PC-9 (cell line): ENCODE results near the gene TCP10L. TPM values are rescaled to one million over a fixed set of nuclear protein-coding genes. Genes with fewer than 3 reads are reported as not detected.

Source experiments
- BruUV-seq: library from RNA; stranded (reverse); fragments of 400-500 nt; replicated peaks from 2 replicates; lab custom pipeline; 2021; lab: Mats Ljungman, UMichigan
- CTCF ChIA-PET: fragments of 300-600 bp; sonication (Branson Sonifier 250); formaldehyde crosslinking; loops from one replicate; lab custom pipeline; 2022; ENCODE audit warnings: antibody characterized with exemption; lab: Charles Lee
- POLR2A ChIA-PET: fragments of 300-600 bp; sonication (Branson Sonifier 250); formaldehyde crosslinking; loops from one replicate; lab custom pipeline; 2022; ENCODE audit warnings: antibody characterized with exemption; ENCODE audit not compliant: unreplicated experiment; lab: Charles Lee
- DNase-seq, 2 experiments: peaks; one replicate each; pipeline versions ENCODE4 v3.0.0 to v3.0.0-alpha.2; 2015 to 2022; ENCODE audit warnings: mixed read lengths in 1 of 2
- H2AFZ ChIP-seq: fragments of 200-600 bp; sonication (generic); 2 replicates; pipeline ENCODE4 v1.8.1; 2017; ENCODE audit warnings: antibody characterized with exemption
- H3F3A ChIP-seq: fragments of 200-600 bp; sonication (generic); 2 replicates; pipeline ENCODE4 v1.8.1; 2017; ENCODE audit warnings: antibody characterized with exemption, mild to moderate bottlenecking, low read depth; ENCODE audit not compliant: insufficient read depth
- H3K27ac ChIP-seq: fragments of 200-600 bp; sonication (generic); 2 replicates; pipeline ENCODE4 v1.6.1; 2016; ENCODE audit warnings: mixed run types
- H3K27me3 ChIP-seq: fragments of 200-600 bp; sonication (generic); 2 replicates; pipeline ENCODE4 v1.6.1; 2016; ENCODE audit warnings: low read depth, mixed run types; ENCODE audit not compliant: insufficient read depth
- H3K36me3 ChIP-seq: fragments of 200-600 bp; sonication (generic); 2 replicates; pipeline ENCODE4 v1.6.1; 2016; ENCODE audit warnings: low read depth, mixed run types
- H3K4me1 ChIP-seq: fragments of 200-600 bp; sonication (generic); replicated peaks from 2 replicates; pipeline ENCODE4 v1.6.1; 2016; ENCODE audit warnings: mixed run types; ENCODE audit not compliant: insufficient read depth
- H3K4me2 ChIP-seq: fragments of 200-600 bp; sonication (generic); 2 replicates; pipeline ENCODE4 v1.6.1; 2017; ENCODE audit warnings: mixed run types
- H3K4me3 ChIP-seq: fragments of 200-600 bp; sonication (generic); 2 replicates; pipeline ENCODE4 v1.6.1; 2016; ENCODE audit warnings: mixed run types
- H3K79me2 ChIP-seq: fragments of 200-600 bp; sonication (generic); 2 replicates; pipeline ENCODE4 v1.6.1; 2017; ENCODE audit warnings: low read depth, mixed run types
- H3K9me2 ChIP-seq: fragments of 200-600 bp; sonication (generic); 2 replicates; pipeline ENCODE4 v1.8.1; 2017; ENCODE audit warnings: mild to moderate bottlenecking; ENCODE audit not compliant: insufficient read depth
- H3K9me3 ChIP-seq: fragments of 200-600 bp; sonication (generic); 2 replicates; pipeline ENCODE4 v1.8.1; 2016; ENCODE audit warnings: low read depth; ENCODE audit not compliant: insufficient read depth
- H4K20me1 ChIP-seq: fragments of 200-600 bp; sonication (generic); 2 replicates; pipeline ENCODE4 v1.8.1; 2017; ENCODE audit not compliant: insufficient read depth
- CTCF ChIP-seq: fragments of 200-600 bp; sonication (generic); conservative IDR thresholded peaks from 2 replicates; pipeline ENCODE4 v1.6.1; 2017; ENCODE audit warnings: mixed run types, antibody characterized with exemption, mild to moderate bottlenecking, moderate library complexity
- EZH2 ChIP-seq: fragments of 200-600 bp; sonication (generic); IDR thresholded peaks from 2 replicates; pipeline ENCODE4 v1.8.0; 2017; ENCODE audit warnings: antibody characterized with exemption, low read depth
- intact Hi-C: fragments of 100-400 bp; cut with micrococcal nuclease; formaldehyde crosslinking; loops from one replicate; pipeline ENCODE4 v1.10.0; 2022; ENCODE audit not compliant: unreplicated experiment
- total RNA-seq: library from RNA; stranded (reverse); gene quantifications from 2 replicates; pipeline ENCODE4 v1.2.3, GENCODE V29; 2021

The TCP10L gene
- total RNA-seq, 1 experiment from 2014 or later = 0.68 TPM

DNA sequence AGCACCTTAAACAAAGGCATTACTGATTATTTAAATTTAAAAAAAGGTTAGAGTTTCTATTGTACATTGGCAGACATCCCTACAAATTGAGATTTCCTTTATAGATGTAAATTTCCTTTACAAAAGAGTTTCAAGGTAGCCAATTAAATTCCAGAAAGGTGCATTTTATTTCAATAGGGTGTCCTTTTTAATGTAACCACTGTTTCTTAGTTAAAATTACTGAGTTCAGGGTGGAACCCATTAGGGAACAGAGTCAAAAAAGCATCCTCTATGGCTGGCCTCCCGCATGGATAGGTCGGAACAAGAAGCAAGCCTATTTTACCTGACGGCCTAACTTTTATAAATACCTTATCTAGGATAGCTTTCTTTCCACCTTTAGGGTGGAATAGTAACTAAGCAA lies 24.4 kb downstream of the TCP10L start:
- CTCF ChIA-PET = no interaction called here

DNA sequence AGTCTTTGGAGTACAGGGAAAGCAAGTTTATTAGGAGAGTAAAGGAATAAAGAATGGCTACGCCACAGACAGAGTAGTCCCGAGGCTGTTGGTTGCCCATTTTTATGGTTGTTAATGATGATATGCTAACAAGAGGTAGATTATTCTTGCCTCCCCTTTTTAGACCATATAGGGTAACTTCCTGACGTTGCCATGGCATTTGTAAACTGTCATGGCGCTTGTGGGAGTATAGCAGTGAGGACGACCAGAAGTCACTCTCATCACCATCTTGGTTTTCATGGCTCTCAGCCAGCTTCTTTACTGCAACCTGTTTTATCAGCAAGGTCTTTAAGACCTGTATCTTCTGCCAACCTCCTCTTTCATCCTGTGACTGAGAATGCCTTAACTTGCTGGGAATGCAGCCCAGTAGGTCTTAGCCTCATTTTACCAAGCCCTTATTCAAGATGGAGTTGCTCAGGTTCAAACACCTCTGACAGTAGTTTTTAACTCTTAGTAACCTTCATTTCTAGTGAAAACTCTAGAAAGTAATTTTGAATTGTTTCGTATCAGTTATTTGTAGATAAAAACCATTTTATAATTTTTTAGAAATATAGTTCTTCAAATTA lies 26.2 kb downstream of the TCP10L start:
- POLR2A ChIA-PET = no interaction called here
- H3K4me1 ChIP-seq = no peaks in the 10 kb centered on the region
- H3K36me3 ChIP-seq = no peaks in the 10 kb centered on the region
- H3K4me3 ChIP-seq = no peak overlapping the region
- H3K9me3 ChIP-seq = no peaks in the 10 kb centered on the region
- DNase-seq = no peak
- no peaks in the 10 kb centered on the region for H3K27me3 ChIP-seq
- no peaks in the 10 kb centered on the region for H3F3A ChIP-seq
- CTCF ChIA-PET = no interaction called here
- no peak overlapping the region for H2AFZ ChIP-seq
- TF ChIP-seq EZH2 (no peak), CTCF (no peak)
- no peaks in the 10 kb centered on the region for H3K9me2 ChIP-seq
- no peaks in the 10 kb centered on the region for H4K20me1 ChIP-seq
- no peak overlapping the region for H3K27ac ChIP-seq
- no peaks in the 10 kb centered on the region for H3K79me2 ChIP-seq
- BruUV-seq = no TSS peak
- intact Hi-C loops = no loop called here
- no peak overlapping the region for H3K4me2 ChIP-seq

More for the DNA sequence above, 24.4 kb downstream of the TCP10L start:
- DNase-seq = no peak
- H3K9me3 ChIP-seq = no peaks in the 10 kb centered on the region
- H3K27ac ChIP-seq = no peak overlapping the region
- H3K79me2 ChIP-seq = no peaks in the 10 kb centered on the region
- H3K9me2 ChIP-seq = no peaks in the 10 kb centered on the region
- TF ChIP-seq CTCF (no peak), EZH2 (no peak)
- no peaks in the 10 kb centered on the region for H3K27me3 ChIP-seq
- no peaks in the 10 kb centered on the region for H3K4me1 ChIP-seq
- intact Hi-C loops = no loop called here
- H3K4me2 ChIP-seq = no peak overlapping the region
- POLR2A ChIA-PET = no interaction called here
- no peaks in the 10 kb centered on the region for H3F3A ChIP-seq
- H3K36me3 ChIP-seq = no peaks in the 10 kb centered on the region
- BruUV-seq = no TSS peak
- H2AFZ ChIP-seq = no peak overlapping the region
- H4K20me1 ChIP-seq = no peaks in the 10 kb centered on the region
- no peak overlapping the region for H3K4me3 ChIP-seq

- POLR2A ChIA-PET = no interaction called here
Measured at GRCh38 chr21:32558106-32558505, 27.2 kb downstream of the TCP10L start.

More at GRCh38 chr21:32558106-32558505, 27.2 kb downstream of the TCP10L start:
- no peaks in the 10 kb centered on the region for H3K4me1 ChIP-seq
- H3K36me3 ChIP-seq = no peaks in the 10 kb centered on the region
- H4K20me1 ChIP-seq = no peaks in the 10 kb centered on the region
- CTCF ChIA-PET = no interaction called here
- H3K27me3 ChIP-seq = no peaks in the 10 kb centered on the region
- no peak overlapping the region for H3K27ac ChIP-seq
- H3K9me2 ChIP-seq = no peaks in the 10 kb centered on the region
- intact Hi-C loops = no loop called here
- no peaks in the 10 kb centered on the region for H3F3A ChIP-seq
- no peak overlapping the region for H3K4me3 ChIP-seq
- no TSS peak for BruUV-seq
- H3K79me2 ChIP-seq = no peaks in the 10 kb centered on the region
- no peak for TF ChIP-seq EZH2
- no peak for TF ChIP-seq CTCF
- H3K9me3 ChIP-seq = no peaks in the 10 kb centered on the region
- no peak for DNase-seq
- H2AFZ ChIP-seq = no peak overlapping the region
- no peak overlapping the region for H3K4me2 ChIP-seq
